Limb (tissue), 2 donors: ENCODE data around the gene SLX4IP.
"Not testable (repeated sequence)": the region's sequence is repeated elsewhere in the genome, so short reads cannot be mapped to it uniquely, and the experiment has no call there.

Experiments
- DNase-seq, 2 donors: peaks; one replicate each; pipeline ENCODE4 v3.0.0-alpha.2; 2016; ENCODE audit errors: extremely low spot score in 2 of 2

Gene SLX4IP

GRCh38 chr20:10572853-10573252 is 137.7 kb downstream of the SLX4IP start:
- DNase-seq, result no peak

GRCh38 chr20:10573273-10573950 is 138.3 kb downstream of the SLX4IP start:
- DNase-seq, result no peak

DNA sequence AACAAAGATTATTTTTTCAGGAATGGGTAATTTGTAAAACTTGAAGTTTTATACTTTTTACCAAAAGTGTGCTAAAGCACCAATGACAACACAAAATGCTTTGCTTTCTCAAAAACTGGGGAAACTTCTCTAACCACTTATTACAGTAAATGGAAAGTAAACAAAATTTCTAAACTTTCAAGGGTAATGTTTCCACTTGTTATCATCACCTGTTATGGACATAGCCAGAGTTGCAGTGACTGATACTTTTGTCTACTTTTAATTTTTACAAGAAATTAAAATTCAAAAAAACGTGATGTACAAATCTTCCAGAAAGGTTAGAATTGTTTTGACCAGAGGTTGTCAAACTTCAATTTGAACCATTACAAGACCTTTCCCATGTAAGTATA is 138.8 kb downstream of the SLX4IP start:
- no peak for DNase-seq

DNA sequence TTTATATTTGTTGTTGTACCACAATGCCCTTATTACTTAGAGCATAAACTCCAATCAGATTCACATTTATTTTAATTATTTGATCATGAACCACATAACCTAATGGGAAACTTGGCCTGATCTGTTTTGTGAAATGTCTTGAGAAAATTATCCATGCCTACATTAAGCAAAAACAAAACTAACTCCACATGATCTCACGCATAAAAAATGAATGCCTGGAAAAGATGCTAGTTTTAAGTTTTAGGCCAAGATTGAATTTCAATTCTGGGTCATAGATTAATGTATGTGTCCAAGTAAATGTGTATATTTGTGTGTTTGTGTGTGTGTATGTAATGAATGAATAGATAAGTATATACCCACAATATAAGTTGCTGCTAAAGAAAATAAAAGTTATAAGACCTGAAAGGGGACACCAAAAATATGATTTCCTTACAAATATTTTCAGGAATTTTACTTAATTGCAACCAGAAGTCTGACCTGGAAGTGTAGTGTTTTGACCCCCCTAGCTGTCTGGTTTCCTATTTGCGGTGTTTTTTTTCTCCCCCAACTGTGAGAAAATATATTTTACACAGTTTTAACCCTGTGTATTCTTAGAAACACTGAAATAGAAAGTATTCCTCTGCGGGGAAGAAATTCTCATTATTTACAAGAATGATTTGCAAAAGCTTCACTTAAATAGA is 141.4 kb downstream of the SLX4IP start:
- no peak for DNase-seq

DNA sequence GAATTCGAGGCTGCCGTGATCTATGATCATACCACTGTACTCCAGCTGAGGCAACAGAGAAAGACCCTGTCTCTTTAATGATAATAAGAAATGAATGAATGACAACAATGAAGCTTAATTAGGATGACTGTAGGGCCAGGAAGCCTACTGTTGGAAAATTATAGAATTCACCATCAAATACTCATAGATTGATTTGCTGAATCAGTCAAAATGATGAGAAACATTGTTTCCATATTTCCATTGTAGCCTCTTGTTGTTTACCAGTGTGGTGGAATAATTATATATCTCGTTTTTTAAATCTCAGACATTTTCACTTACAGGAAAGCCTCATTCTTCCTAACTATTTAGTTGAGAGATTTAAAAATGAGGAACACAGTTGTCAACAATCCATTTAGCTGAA is 142.5 kb downstream of the SLX4IP start:
- DNase-seq, result no peak

- no peak for DNase-seq
Observed at GRCh38 chr20:10578607-10579006, 143.5 kb downstream of the SLX4IP start.

DNA sequence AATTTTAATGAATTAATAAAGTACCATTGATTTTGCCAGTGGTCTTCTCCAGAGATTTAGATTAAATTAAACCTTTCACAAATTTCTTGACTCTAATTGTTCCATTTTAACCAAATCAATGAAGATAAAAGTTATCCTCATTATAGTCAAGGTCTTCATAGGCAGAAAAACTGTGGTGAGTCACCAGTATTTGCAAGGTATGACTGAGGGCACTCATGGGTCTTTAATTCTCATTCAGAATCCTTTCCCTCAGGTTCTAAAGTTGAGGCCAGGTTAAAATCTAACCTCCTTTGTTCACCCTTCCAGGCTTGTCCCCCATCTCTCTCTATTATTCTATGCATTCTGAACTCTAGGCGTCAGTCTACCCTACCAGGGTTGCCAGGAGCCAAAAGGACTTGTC is 144.8 kb downstream of the SLX4IP start:
- no peak for DNase-seq

GRCh38 chr20:10580700-10581099 is 145.6 kb downstream of the SLX4IP start:
- no peak for DNase-seq

- no peak for DNase-seq
Observed at GRCh38 chr20:10581823-10582222, 146.7 kb downstream of the SLX4IP start.

- no peak for DNase-seq
Observed at GRCh38 chr20:10584371-10584770, 149.3 kb downstream of the SLX4IP start.

DNA sequence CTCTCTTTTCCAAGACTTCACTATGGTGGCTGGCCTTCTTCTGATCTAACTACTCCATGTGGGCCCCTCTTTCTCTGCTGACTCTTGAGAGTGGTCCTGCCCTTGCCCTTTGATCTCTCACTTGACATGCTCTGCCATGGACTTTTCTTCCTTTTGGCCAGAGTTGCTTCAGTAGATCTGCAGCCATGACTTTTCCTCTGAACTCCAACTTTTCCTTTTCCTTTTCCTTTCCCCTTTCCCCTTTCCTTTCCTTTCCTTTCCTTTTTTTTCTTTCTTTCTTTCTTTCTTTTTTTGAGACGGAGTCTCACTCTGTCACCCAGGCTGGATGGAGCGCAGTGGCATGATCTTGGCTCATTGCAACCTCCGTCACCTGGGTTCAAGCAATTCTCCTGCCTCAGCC is 150.2 kb downstream of the SLX4IP start:
- DNase-seq, result no peak

DNA sequence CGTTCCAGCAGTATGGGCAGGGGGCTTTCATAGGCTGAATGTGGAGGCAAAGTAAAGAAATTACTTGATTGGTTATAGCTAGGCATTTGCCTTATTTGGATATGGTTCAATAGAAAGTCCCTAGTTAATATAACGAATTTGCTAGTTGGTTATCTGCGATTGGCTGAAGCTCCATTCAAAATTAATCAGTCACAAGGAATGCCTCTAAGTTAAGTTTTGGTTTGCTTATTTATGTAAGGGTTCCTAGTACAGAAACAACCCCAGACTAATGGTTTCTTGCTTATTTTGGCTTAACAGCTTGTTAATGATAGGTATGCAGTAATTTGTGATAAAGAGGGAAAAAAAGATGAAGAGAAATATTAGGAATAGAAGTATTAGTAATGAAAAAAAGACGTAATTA is 151.2 kb downstream of the SLX4IP start:
- no peak for DNase-seq

DNA sequence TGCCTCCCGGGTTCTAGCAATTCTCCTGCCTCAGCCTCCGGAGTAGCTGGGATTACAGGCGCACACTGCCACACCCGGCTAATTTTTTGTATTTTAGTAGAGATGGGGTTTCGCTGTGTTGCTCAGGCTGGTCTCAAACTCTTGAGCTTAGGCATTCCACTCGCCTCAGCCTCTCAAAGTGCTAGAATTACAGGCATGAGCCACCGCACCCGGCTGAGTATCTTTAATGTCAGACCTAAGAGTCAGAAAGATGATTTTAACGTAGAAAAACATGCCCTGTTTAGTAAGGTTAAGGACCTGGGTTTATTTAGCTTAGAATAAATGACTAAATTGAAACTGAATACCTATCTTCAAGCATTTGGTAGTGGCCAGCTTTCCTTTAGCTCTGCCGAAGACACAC is 155.3 kb downstream of the SLX4IP start:
- DNase-seq, result not testable (repeated sequence)

GRCh38 chr20:10590950-10591671 is 156.0 kb downstream of the SLX4IP start:
- DNase-seq, result no peak

- no peak for DNase-seq
Observed at GRCh38 chr20:10591946-10592521, 156.9 kb downstream of the SLX4IP start.

- no peak for DNase-seq
Observed at GRCh38 chr20:10594296-10594868, 159.3 kb downstream of the SLX4IP start.

- no peak for DNase-seq
Observed at GRCh38 chr20:10595266-10595665, 160.2 kb downstream of the SLX4IP start.

- DNase-seq, result no peak
Observed at GRCh38 chr20:10595985-10596384, 160.9 kb downstream of the SLX4IP start.

DNA sequence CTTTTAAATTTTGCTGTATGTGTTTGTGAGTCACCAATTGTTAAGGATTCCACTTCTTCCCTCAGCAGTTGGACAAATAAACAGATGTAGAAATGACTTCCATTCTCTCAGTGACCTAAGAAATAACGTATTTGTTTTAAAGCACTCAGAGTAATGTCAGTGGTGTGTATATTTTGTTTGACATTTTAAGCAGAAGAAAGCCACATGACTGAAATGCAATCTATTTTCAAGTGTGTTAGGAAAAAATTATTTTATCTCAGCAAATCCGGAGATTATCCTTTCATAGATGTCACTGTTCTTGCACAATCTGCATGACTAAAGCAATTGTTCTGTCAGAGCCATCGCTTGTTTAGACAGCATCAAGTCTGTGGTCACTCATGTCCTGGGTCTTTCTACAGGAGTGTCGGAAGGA is 161.6 kb downstream of the SLX4IP start:
- no peak for DNase-seq

DNA sequence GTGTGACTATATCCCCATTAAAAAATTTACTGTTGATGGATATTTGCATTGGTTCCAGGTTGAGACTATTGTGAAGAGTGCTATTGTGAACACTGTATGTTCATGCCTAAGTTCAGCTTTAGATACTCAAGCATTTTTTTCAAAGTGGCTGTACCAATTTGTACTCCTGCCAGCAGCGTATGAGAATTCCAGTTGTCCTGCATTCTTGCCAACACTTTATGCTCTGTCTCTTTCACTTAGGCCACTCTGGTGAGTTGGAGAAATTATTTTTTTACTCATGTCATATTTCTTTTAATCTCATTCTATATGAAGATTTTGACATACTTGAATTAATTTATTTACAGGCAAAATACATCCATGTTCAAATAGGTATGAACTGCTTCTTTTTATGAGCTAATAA is 162.5 kb downstream of the SLX4IP start:
- no peak for DNase-seq

DNA sequence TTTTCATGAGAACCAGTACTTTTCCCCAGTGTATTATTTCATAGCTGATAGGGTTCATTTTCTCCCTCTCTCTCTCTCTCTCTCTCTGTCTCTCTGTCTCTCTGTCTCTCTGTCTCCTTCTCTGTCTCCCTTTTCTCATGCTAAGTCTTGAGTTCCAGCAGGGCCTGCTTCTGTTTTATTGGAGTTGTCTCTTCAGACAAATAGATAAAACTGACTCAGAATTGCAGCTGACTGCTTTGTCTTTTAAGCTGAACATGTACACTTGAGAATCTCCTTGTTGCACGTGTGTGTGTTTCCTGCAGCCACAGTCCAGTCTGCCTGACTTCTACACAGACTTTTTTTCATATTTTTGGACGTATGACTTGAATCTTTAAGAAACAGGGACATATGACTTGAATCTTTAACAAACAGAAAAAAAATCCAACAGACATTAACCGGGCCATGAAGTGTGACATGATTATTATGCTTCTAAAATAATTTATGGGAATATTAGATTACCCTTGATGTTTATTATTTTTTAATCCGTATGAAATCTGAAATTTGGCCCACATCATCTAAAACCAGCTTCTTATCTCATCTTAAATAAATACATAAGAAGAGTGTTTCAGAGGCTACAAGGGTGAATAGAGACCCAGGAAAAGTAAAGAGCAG is 167.2 kb downstream of the SLX4IP start:
- DNase-seq, result no peak
